Uterus (tissue), 2 donors: ENCODE data around the gene CASZ1.

Experiments
- POLR2A ChIP-seq, 2 donors: fragments of 450-650 bp; IDR thresholded peaks; one replicate each; pipeline ENCODE4 v1.6.1; 2016; ENCODE audit warnings: antibody characterized with exemption in 2 of 2, mild to moderate bottlenecking in 1 of 2, moderate library complexity in 1 of 2
- TF ChIP-seq, protein P1 (sequence below), 4 experiments: fragments of 200-600 bp in 2 of 4; fragments of 450-650 bp in 2 of 4; sonication (generic) in 2 of 4; IDR thresholded peaks; one replicate each; pipeline ENCODE4 v1.5.1; 2016 to 2019; ENCODE audit warnings: antibody characterized with exemption in 4 of 4, mild to moderate bottlenecking in 2 of 4, moderate library complexity in 1 of 4

DNA sequence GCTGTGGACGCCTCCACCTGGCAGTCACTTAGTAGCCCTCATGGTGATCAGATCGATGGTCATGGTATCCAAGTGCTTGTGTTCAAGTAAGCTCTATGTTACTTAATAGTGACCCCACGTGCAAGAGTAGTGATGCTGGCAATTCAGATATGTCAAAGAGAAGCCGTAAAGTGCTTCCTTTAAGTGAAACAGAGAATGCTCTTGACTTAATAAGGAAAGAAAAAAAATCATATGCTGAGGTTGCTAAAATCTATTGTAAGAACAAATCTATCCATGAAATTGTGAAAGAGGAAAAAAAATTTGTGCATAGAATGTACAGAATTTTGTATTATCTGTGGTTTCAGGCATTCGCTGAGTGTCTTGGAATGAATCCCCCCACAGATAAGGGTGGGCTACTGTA, 207.8 kb downstream of the CASZ1 start:
- TF ChIP-seq, protein P1, sequence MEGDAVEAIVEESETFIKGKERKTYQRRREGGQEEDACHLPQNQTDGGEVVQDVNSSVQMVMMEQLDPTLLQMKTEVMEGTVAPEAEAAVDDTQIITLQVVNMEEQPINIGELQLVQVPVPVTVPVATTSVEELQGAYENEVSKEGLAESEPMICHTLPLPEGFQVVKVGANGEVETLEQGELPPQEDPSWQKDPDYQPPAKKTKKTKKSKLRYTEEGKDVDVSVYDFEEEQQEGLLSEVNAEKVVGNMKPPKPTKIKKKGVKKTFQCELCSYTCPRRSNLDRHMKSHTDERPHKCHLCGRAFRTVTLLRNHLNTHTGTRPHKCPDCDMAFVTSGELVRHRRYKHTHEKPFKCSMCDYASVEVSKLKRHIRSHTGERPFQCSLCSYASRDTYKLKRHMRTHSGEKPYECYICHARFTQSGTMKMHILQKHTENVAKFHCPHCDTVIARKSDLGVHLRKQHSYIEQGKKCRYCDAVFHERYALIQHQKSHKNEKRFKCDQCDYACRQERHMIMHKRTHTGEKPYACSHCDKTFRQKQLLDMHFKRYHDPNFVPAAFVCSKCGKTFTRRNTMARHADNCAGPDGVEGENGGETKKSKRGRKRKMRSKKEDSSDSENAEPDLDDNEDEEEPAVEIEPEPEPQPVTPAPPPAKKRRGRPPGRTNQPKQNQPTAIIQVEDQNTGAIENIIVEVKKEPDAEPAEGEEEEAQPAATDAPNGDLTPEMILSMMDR (IDR thresholded peaks at IDR 0.05), result no peak
- TF ChIP-seq POLR2A (IDR thresholded peaks at IDR 0.05), result no peak
